GOT3 (cell line): ENCODE measurements around the gene ZNF396.

Experiments
- DNase-seq: peaks from one replicate; lab custom pipeline; 2025; ENCODE audit warnings: mixed read lengths; lab: John Stamatoyannopoulos, UW

The ZNF396 gene

DNA sequence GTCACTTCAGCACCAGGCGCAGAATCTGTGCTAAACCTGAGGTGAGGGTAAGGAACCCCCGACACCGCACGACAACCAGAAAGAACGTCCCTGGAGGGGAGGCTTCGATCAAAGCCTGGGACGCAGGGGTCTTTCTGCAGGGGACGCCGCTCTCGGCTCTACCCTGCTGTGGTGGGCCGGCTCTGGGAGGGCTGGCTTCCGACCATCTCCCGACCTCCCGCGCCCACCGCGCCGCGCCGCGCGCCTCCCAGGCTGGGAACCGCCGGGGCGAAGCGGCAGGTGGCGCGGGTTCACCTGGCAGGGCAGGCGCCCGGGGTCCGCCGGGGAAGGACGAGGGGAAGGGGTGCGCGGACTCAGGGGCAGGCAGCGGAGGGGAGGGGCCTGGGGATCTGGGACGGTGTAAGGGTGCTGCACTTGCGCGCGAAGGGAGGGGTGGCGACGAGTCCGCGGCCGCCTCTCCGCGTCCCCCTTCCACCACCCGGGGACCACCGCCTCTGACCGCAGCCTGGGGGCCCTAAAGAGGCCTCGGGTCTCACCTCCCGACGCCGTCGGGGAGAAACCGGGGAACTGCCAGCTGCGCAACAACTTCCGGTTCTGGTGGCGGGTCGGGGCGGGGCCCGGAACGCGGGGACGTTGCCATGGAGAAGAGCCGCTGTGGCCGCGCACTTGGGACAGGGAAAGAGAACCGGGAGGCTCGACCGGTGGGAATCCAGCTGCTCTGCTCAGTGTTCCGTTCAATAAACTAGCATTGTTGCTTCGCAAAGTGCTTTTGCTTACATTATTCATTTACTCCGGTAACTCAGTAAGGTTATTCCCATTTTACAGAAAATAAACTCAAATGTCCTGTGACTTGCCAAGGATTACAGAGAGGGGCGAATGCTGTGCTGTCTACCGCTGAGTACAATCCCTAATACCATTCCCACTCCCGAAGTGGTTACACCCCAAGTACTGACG is at the start of gene ZNF396:
ZNF396 (minus strand) TSS at position 596 of the 954 bp plus-strand sequence. CDS start 3,045 bp downstream, outside the sequence.
- DNase-seq: no peak

DNA sequence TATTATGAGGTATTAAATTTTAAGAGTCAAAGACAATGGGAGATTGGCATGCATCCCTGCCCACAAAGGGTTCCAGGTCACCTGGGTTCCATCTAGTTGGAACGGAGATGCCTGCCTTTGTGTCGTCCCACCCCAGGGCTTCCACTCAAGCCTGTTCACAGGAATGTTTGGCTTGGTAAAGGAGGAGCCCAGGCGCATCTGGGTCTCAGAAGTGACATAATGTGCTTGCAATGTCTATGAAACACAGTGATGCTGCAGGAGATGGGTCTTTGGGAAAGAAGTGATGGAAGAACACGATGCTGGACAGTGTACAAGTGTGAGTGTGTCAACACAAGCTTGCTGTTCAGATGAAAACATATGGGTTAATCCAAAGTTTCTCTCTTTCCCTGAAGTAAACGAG is 49.6 kb upstream of the ZNF396 start:
- DNase-seq: no peak

DNA sequence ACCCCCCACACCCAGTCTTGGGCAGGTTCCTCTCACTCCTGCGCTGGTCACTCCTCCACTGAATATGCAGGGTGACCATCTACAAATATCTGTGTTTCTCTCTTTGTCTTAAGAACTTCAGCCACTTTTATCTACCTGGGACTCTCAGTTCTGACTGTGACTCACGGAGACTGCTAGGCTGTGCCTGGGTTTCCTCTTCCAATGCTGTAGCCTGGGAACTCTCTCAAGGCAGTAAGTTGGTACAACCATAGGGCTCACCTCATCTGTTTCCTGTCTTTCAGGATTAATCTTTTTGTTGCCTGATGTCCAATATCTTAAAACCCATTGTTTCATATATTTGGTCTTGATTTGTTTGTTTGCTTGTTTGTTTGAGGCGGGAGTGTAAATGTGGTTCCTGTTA is 47.2 kb upstream of the ZNF396 start:
- no peak for DNase-seq

DNA sequence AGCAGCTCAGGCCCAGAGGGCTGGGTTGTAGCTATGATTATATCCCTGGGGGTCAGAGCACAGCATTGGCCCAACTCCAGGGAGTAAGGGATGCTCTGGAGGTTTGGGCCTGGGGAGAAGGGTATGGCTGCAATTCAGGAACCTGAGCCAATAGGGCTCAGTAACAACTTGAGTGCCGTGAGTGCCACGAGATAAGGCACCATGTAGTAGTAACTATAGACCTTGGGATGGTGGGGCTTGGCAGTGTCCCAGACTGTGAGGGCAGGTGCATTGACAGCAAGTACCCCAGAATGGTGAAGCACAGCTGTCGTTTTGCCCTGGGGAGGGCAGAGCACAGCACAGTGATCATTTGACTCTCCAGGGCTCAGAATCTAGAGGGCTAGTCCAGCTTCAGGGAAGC is 45.1 kb upstream of the ZNF396 start:
- DNase-seq: no peak

DNA sequence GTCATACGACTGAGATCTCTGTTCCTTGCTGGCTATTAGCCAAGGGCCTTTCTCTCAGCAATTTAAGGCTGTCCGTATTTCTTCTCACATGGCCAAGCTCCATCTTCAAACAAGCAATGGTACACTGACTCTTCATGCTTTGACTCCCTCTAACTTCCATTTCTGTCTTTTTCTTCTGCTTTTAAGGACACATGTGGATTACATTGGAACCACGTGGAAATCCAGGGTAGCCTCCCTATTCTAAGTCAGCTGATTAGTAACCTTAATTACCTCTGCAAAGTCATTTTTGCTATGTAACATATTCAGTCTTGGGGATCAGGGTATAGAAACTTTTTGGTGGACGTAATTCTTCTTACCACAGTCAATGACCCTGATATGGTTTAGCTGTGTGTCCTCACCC is 41.5 kb upstream of the ZNF396 start:
- no peak for DNase-seq

DNA sequence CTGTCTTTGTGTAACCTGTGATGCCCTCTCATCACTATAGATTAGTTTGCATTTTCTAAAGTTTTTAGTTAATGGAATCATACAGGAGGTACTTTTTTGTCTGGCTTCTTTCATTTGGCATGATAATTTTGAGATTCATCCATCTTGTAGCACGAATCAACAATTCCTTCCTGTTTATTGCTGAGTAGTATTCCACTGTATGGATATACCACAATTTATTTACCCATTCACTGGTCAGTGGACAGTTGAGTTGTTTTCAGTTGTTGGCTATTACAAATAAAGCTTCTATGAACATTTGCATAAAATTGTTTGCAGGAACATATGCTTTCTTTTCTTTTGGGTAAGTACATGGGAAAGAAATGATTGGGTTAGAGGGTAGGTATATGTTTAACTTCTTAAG is 40.1 kb upstream of the ZNF396 start:
- no peak for DNase-seq

DNA sequence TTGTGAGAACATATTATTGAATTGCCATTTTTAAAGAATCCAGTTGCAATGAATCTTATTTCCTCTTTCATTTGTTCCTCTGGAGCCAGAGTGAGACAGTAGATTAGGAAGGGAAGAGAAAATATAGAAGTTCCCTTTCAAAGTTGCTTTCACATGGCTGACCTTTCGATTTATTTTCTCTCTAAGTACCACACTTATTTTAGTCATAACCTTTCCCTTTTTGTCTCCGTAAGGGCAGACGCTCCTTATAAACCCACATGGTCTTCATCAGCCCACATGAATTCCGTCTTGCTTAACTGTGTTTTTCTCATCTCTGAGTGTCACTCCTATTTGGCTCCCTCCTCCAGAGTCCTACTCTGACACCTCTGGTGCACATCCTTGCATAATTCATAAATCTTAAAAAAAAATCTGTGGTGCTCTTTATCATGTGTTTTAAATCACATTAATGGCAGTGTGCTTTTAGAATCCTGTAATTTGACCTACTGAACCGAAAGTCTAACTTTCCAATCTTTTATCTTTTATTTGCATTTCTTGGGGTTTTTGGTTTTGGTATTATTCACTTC is 38.5 kb upstream of the ZNF396 start:
- DNase-seq: no peak

DNA sequence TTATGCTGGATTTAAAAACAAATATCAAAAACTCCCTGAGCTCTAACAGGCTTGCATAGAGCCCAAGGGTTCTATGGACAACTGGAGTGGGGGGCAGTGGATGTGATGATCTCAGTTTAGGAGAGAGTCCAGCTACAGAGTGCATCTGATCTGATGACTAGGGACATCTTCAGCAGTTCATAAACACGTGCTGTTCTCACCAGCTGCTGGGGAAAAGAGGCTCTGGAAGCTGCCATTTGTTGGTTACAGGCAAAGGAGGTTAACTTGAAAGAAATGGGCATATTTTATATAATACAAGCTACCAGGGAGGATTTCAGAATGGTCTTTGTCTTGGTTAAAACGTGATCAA is 36.0 kb upstream of the ZNF396 start:
- DNase-seq: no peak

DNA sequence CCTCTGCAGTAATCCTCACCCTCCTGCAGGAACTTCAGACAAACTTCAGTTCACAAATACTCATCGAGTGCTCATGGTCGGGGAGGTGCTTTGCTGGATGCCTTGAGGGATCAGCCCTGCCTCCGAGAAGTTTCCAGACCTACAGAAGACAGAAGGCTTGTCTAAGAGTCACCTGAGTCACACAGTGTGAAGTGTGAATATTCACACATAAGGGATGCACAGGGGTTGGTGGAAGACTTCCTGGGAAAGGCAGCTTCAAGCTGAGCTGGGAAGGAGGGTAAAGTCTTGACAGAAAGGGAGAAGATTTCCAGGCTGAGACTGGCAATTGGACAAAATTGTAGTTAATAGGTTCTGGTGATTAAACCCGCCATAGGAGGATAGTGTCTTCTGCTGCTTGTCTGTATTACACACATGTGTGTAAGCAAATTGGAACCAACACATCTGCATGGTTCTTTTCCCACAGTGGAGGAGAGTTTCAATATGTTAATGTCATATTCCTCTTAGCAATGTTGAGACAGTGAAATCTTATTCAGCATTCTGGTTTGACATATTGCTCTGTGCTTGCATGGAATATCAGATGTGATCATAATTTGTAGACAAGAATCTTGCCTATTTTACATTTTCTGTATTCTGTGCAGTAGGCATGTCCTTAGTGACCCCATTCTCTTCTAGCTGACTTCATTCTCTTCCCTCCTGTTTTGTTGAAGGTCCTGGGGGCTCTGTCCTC is 34.7 kb upstream of the ZNF396 start:
- no peak for DNase-seq

DNA sequence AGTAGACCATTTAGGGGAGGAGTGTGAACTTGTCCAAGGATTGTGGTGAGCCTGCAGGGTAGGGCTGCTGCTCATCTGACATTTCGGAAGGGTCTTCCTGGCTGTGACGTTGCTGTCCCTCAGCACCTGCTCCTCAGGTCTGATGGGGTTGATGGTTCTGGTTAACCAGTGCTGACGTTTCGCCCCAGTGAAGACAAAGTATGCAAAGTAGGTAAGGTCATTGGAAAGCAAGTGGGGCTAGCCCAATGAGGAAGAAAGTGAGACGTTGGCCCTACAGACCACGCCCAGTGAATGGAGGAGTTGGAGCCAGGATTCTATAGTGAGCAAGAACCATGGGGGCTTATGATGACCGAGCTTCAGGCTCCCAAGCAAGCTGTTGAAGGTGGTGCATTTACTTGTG is 33.4 kb upstream of the ZNF396 start:
- no peak for DNase-seq

DNA sequence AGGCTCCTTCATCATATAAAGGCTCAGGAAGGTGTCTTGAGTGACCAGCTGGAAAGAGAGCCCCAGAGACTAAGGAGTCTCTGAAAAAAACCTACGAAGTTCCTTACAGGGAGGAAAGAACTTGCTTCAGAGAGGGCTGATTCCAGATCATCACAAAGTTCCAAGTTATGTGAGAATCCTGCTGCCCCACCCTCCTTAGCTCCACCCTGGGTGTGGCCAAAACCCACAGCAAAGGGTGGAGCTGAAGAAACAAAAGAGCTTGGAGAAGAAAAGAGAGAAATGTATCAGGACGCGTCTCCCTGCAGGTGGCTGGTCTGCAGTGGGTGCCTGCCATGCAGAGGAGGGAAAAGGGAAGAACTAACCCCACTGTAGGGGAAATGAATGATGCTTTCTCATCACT is 32.8 kb upstream of the ZNF396 start:
- DNase-seq: no peak

DNA sequence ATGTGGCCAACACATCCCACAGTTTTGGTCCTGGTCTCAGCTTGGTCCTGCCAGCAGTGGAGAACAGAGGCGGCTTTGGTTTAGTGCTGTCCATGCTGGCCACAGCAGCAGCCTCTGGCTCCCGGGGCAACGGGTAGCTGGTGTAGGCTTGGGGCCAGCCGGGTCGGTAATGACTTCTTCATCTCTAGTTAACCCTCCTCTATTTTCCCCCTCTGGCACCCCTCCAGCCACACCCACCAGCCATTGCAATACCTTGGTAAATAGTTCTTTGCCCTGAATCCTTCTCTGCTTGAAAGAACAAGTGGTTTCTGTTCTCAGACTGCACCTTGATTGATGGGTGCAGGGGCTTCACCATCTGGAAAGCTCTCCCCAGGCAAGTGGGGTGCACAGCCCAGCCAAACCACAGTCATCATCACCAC is 31.7 kb upstream of the ZNF396 start:
- no peak for DNase-seq

DNA sequence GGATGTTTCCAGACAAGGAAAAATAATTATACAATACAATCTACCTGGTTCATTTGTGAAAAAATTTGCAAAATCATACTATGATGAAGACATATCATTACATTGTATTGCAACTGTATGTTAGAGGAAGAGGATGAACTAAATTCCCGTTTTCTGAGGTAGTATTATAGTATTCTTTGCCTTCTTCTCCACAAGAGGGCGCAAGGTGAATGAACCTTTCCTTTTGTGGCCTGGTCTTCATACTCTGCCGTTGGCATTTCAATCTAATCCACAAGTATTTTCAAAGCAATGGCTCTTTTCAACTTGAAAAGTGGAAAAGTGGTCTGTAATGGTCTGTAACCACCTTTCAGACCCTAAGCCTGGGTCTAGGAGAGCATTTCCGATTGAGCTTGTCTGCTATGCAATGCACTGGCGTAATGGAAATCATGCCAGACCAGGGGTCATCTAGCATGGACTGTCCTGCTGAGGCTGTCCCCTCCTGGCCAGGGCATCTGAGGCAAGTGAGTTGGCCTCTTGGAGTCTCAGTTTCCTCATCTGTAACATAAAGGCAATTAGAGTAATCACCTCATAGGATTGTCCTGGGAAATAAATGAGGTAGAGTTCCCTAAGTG is 30.8 kb upstream of the ZNF396 start:
- DNase-seq: no peak

DNA sequence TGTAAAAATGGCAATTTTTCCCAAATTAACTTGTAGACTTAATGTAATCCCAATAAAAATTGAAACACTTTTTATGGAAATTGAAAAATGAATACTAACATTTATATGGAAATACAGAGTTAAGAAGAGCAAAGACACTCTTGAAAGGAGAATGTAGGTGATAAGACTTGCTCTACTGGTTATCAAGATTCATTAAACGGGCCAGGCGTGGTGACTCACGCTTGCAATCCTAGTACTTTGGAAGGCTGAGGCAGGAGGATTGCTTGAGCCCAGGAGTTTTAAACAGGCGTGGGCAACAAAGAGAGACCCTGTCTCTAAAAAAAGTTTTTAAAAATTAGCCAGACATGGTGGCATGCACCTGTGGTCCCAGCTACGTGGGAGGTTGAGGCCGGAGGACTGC is 29.5 kb upstream of the ZNF396 start:
- no peak for DNase-seq

DNA sequence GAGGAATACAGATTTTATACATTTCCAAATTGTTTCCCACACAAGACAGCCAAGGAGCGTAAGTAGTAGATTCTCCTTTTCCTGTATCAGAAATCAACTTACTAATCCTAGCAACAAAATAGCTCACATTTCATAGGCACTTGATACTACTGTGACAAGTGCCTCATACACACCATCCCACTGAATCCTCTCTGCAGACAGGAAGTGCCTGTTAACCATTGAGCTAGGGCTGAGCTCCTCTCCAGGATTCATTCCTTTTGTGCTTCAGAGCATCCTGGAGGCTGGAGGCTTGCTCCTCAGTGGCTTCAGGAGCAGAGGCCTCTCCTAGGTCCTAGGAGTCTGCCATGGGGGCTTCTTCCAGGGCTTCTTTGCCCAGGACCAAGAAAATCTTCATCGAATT is 20.8 kb upstream of the ZNF396 start:
- no peak for DNase-seq

DNA sequence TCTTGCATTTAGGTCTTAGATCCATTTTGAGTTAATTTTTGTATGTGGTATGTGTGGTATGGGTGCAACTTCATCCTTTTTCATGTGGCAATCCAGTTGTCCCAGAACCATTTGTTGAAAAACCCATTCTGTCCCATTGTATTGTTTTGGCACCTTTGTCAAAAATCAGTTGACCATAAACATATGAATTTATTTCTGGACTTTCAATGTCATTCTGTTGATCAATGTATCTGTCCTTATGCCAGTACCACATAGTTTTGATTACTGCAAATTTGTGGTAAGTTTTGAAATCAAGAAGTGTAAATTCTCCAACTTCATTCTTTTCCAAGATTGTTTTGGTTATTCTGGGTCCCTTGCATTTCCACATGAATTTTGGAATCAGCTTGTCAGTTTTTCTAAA is 16.6 kb upstream of the ZNF396 start:
- no peak for DNase-seq

DNA sequence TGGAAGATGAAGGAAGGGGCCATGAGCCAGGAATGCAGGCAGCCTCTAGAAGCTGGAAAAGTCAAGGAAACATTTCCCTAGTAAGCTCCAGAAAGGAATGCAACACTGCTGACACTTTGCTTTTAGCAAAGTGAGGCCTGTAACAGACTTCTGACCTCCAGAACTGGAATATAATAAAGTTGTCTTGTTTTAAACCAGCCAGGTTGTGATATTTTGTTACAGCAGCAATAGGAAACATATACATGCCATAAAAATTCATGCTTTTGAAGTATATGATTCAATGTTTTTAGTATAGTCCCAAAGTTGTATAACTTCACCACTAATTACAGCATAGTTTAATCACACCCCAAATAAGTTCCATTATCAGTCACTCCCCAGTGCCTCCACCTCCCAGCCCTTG is 15.2 kb upstream of the ZNF396 start:
- DNase-seq: no peak

DNA sequence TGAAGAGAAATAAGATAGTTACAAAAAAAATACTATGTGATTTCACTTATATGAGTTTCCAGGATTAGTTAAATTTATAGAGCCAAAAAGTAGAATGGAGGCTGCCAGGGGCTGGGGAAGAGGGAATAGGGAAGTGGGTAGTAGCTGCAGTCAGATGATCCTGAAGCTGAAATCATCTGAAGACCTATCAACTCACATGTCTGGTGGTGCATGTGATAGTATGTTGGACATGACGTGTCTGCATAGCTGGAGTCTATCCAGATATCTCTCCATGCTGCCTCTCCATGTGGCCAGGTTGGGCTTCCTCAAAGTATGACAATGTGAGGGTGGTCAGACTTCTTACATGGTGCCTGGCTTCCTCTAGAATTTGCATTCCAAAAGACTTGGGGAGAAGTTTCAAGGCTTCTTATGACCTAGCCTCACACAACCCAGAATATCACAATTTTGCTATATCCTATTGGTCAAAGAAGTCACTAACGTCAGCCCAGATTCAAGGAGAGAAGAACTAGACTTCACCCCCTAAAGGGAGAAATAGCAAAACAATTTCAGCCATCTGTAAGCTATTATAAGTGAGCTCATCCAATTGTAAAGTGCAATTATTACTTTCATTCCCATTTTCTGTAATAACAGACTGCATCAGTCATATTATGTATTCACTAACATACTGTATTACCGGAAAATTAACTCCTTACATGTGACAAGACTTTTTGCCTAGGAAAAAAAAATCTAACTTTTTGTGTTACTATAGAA is 14.0 kb upstream of the ZNF396 start:
- DNase-seq: no peak

DNA sequence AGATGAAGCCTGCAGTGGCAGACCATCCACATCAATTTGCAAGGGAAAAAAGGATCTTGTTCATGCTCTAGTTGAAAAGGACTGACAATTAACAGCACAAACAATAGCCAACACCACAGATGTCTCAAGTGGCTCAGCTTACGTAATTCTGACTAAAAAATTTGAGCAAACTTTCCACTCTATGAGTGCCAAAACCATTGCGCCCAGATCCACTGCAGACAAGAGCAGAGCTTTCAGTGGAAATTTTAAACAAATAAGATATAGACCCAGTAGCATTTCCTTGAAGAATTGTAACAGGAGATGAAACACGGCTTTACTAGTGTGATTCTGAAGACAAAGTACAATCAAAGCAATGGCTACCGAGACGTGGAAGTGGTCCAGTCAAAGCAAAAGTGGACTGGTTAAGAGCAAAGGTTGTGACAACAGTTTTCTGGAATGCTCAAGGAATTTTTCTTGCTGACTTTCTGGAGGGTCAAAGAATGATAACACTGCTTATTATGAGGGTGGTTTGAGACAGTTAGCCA is 12.0 kb upstream of the ZNF396 start:
- no peak for DNase-seq

DNA sequence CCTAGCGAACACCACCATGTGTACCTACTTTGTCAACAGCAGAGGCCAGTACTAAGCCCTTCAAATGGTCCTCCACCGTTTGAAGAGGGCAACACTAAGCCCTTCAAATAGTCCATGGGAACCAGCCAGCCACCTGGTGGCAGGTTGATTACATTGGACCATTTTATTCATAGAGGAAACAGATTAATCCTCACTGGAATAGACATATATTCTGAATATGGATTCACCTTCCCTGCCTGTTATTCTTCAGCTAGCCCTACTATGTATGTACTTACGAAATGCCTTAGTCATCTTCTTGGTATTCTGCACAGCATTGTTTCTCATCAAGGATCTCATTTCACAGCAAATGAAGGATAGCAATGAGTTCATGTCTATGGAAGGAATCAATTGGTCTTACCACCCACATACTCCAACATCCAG is 10.0 kb upstream of the ZNF396 start:
- no peak for DNase-seq

DNA sequence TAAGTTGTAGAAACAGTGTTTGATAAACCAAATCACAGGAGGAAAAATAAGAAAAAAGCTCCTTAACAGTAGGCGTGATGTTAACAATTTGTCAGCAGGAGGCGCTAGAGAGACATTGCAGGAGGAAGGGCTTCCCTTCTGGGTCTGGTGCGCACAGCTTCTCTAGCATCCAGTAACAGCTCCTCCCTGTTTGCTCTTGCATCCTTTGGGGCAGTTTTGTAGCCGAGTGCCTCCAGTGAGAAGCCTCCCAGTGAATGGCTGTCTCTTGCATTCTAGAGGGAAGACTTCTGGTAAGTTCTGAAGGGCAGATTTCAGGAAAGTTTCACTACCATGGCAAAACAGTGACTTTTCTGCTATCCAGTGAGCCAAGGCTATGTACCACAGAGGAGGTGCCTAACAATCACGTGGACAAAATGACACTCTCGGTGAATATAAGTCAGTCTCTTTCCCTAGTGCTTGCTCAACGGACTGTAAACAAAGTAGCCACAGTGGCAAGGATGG is 9.5 kb upstream of the ZNF396 start:
- no peak for DNase-seq
